Progenitor cell of endocrine pancreas (in vitro differentiated cells): ENCODE data around the gene ACTL6B. TPM values are rescaled to one million over a fixed set of nuclear protein-coding genes. Genes with fewer than 3 reads are reported as not detected.

Experiments used
- DNase-seq: peaks from one replicate; pipeline ENCODE4 v3.0.0; 2021; ENCODE audit warnings: low spot score; ENCODE audit not compliant: unreplicated experiment
- H3K27ac Mint-ChIP-seq: 2 replicates; pipeline ENCODE4 v1.8.0; 2021; ENCODE audit warnings: mild to moderate bottlenecking, moderate library complexity, mixed read lengths
- H3K27me3 Mint-ChIP-seq: 2 replicates; pipeline ENCODE4 v1.8.0; 2021; ENCODE audit warnings: mixed read lengths
- H3K36me3 Mint-ChIP-seq: 2 replicates; pipeline ENCODE4 v1.8.0; 2022; ENCODE audit warnings: mixed read lengths; ENCODE audit not compliant: insufficient read depth
- H3K4me1 Mint-ChIP-seq: 2 replicates; pipeline ENCODE4 v1.8.0; 2021; ENCODE audit warnings: low read depth, mixed read lengths
- H3K4me3 Mint-ChIP-seq: 2 replicates; pipeline ENCODE4 v1.8.0; 2021; ENCODE audit warnings: low read depth, mild to moderate bottlenecking, moderate library complexity, mixed read lengths
- H3K9me3 Mint-ChIP-seq: 2 replicates; pipeline ENCODE4 v1.8.0; 2021; ENCODE audit warnings: low read depth, mixed read lengths
- CTCF ChIP-seq: fragments of 200-600 bp; sonication (generic); IDR thresholded peaks from one replicate; pipeline ENCODE4 v1.5.0; 2021; ENCODE audit warnings: antibody characterized with exemption, mild to moderate bottlenecking; ENCODE audit not compliant: unreplicated experiment
- total RNA-seq: library from RNA; stranded (reverse); gene quantifications from 2 replicates; pipeline ENCODE4 v1.2.1, GENCODE V29; 2021

The ACTL6B gene
- total RNA-seq, 1 donor from 2014 or later = 4.2 TPM

DNA sequence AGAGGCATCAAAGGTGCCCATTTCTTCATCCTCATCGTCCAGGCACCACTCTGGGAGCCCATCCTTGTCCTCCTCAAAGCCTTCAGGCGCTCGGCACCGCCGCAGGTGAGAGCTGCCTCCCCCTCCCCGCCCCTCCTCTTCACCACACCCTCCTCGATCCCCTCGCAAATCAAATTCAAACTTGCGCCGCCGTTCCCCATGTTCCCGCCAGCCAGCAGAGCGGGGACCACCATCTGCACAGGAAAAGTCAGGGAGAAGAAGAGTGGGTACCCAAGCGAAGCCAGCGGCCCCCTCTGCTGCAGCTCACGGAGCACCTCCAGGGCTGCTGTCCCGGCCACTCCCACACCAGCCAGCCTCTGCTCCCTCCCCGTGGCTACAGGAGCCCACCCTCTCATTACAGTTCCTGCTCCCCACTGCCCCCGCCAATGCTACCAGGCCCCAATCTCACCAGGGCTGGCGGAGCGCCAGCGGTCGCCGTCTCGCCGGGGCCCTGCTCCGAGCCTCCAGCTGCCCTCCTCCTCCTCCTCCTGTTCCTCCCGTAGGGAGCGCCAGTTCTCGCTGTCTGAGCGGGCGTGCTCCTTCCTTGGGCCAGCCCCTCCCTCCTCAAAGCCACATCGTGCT, 30.1 kb upstream of the ACTL6B start:
- Mint-ChIP-seq H3K27me3 (no peaks in the 10 kb centered on the region), H3K36me3 (peaks cover 6% of the 10 kb centered on the region), H3K27ac (no peak overlapping the region), H3K4me3 (no peak overlapping the region), H3K9me3 (no peaks in the 10 kb centered on the region), H3K4me1 (peaks cover 2% of the 10 kb centered on the region)
- DNase-seq = no peak
- no peak for TF ChIP-seq CTCF

DNA sequence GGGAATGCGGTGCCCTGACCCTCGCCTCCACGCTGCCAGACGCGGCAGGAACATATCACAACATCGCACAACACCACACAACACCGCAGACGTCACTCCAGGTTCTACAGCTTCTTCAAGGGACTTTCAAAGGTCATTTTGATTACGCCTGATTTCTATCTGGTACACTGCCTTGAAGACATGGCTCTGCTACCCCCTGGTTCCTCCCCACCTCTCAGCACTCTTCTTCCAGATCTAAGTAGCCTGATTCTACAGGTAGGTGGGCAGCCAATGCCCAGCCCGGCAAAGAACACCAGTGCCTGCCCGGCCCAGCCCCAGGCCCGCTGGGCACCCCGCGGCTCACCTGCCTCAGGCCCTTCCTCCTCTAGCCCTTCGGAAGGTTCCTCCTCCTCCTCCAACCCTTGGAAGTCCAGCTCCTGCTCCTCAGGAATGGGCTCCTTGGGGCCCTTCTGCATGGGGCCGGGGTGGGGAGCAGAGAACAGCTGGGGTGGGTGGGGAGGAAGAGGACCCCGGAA, 29.4 kb upstream of the ACTL6B start:
- DNase-seq = no peak
- H3K4me1 Mint-ChIP-seq = no peaks in the 10 kb centered on the region
- H3K9me3 Mint-ChIP-seq = no peaks in the 10 kb centered on the region
- no peak for TF ChIP-seq CTCF
- no peak overlapping the region for H3K4me3 Mint-ChIP-seq
- H3K27me3 Mint-ChIP-seq = no peaks in the 10 kb centered on the region
- no peak overlapping the region for H3K27ac Mint-ChIP-seq
- H3K36me3 Mint-ChIP-seq = peaks cover 6% of the 10 kb centered on the region

- Mint-ChIP-seq H3K9me3 (no peaks in the 10 kb centered on the region), H3K36me3 (peaks cover 6% of the 10 kb centered on the region), H3K4me3 (no peak overlapping the region), H3K27me3 (no peaks in the 10 kb centered on the region), H3K27ac (no peak overlapping the region), H3K4me1 (no peaks in the 10 kb centered on the region)
- TF ChIP-seq CTCF = no peak
- no peak for DNase-seq
Measured at GRCh38 chr7:100685049-100685605, 28.9 kb upstream of the ACTL6B start.

DNA sequence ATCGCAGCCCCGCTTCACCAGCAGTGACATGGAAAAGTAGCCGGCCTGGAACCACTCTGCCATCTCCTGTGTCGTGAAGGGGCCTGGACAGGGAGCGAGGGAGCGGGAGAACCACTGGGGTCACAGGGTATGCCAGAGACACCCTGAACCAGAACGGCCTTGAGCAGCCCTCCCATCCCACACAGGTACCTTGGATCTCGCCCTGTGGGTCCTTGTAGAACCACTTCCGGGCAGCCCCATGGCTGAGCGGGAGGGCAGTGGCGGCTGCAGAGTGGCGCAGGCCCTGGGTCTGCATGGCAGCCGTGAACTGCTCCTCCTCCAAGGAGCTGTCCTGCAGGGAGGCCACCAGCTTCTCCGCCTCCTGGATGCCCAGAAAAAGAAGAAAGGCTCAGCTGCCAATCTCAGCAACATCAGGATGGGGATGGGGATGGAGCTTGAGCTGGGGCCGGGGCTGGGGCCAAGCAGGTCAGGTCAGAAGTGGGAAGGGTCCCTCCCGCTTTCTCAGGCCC, 28.3 kb upstream of the ACTL6B start:
- Mint-ChIP-seq H3K36me3 (peaks cover 6% of the 10 kb centered on the region), H3K4me1 (no peaks in the 10 kb centered on the region), H3K4me3 (no peak overlapping the region), H3K9me3 (no peaks in the 10 kb centered on the region), H3K27me3 (no peaks in the 10 kb centered on the region), H3K27ac (no peak overlapping the region)
- no peak for DNase-seq
- no peak for TF ChIP-seq CTCF

DNA sequence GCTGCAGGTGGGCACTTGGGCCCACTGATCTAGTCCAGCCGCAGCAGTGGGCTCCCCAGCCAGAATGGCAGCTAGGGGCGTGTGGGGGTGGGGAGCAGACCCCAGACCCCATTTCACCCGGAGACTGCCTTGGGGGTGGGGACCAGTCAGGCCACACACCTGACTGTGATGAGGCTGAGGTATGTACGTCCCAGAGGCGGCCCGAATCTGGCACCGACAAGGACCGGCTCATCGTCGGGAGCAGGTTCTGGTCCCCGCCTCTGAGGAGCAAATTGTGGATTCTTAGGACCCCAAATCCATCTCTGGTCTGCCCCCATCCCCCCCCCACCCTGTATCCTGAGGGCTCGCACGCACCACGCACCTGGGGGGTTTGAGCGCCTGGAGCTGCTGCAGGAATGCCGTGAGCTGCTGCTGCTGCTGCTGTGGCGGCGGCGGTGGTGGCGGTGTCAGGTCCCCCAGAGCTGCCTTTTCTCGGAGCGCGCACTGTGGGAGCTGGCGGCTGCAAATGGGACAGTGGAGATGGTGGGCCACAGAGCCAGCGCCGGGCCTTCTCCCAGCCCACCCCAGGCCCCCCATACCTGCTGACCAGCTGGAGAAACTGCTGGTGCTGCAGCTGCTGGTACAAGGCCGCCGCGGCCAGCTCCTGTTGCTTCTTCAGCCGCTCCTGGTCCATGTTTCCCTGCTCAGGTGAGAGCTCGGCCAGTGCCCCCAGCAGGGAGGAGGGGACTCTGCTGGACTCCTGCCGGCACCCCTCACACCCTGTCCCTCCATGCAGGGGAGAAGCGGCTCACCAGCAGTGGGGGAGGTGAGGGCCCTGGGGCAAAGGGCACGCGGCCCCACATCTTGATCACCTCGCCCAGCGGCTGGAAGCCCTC, 27.6 kb upstream of the ACTL6B start:
- H3K27ac Mint-ChIP-seq = no peak overlapping the region
- H3K9me3 Mint-ChIP-seq = no peaks in the 10 kb centered on the region
- no peaks in the 10 kb centered on the region for H3K4me1 Mint-ChIP-seq
- no peak for TF ChIP-seq CTCF
- no peaks in the 10 kb centered on the region for H3K27me3 Mint-ChIP-seq
- no peak overlapping the region for H3K4me3 Mint-ChIP-seq
- H3K36me3 Mint-ChIP-seq = peaks cover 6% of the 10 kb centered on the region
- no peak for DNase-seq
